ENCODE measurements around the gene C6orf89. TPM values are rescaled to one million over a fixed set of nuclear protein-coding genes. Genes with fewer than 3 reads are reported as not detected.
A peak's percentile ranks its signal among the peaks of the same experiment; 100 is the strongest.

The C6orf89 gene
- total and polyA plus RNA-seq, 4 donors: 22.9 to 59.5 (median 39.4) TPM

- Histone ChIP-seq H3K27ac (ENCODE audit: low read depth in 1 of 2, low read length in 1 of 2) (peak overlapping the region in 1 of 2 donors; percentile 39), H3K9ac (ENCODE audit: insufficient read depth in 1 of 2, low read length in 2 of 2) (no peak overlapping the region)
- no peak for DNase-seq
These were observed 86.3 kb downstream of the C6orf89 start for GRCh38 chr6:36971921-36972673.

GRCh38 chr6:36973190-36973589 is 87.4 kb downstream of the C6orf89 start:
- no peak overlapping the region for H3K27ac ChIP-seq (ENCODE audit: low read depth in 1 of 2, low read length in 1 of 2)
- no peaks in the 10 kb centered on the region for H3K4me1 ChIP-seq (ENCODE audit: control insufficient read depth in 5 of 5, insufficient read depth in 5 of 5, low read length in 5 of 5)
- H3K4me3 ChIP-seq: no peak overlapping the region
- H3K9ac ChIP-seq (ENCODE audit: insufficient read depth in 1 of 2, low read length in 2 of 2): no peak overlapping the region
- WGBS, 2 donors: 87 to 93% methylated on average over 1 of the region's 1 CpG
- peaks cover 0 to 2% (median 0%) of the 10 kb centered on the region in 4 donors for H3K9me3 ChIP-seq (ENCODE audit: control insufficient read depth in 4 of 4, insufficient read depth in 3 of 4, low read length in 3 of 4)
- no peak for ATAC-seq (ENCODE audit: insufficient read depth, low FRiP score)
- H3K27me3 ChIP-seq (ENCODE audit: control insufficient read depth in 3 of 3, insufficient read depth in 3 of 3, low read length in 2 of 3): no peaks in the 10 kb centered on the region
- H3K36me3 ChIP-seq (ENCODE audit: control insufficient read depth in 4 of 4, insufficient read depth in 4 of 4, low read length in 4 of 4): peaks cover 35 to 91% (median 68%) of the 10 kb centered on the region in 4 donors
- DNase-seq: no peak
- TF ChIP-seq CTCF (IDR thresholded peaks at IDR 0.05; ENCODE audit: control extremely low read depth, extremely low read depth): no peak

More at GRCh38 chr6:36971921-36972673, 86.3 kb downstream of the C6orf89 start:
- no peak for ATAC-seq (ENCODE audit: insufficient read depth, low FRiP score)
- Histone ChIP-seq H3K4me3 (no peak overlapping the region), H3K4me1 (ENCODE audit: control insufficient read depth in 5 of 5, insufficient read depth in 5 of 5, low read length in 5 of 5) (no peaks in the 10 kb centered on the region), H3K9me3 (ENCODE audit: control insufficient read depth in 4 of 4, insufficient read depth in 3 of 4, low read length in 3 of 4) (peaks cover 0 to 2% (median 0%) of the 10 kb centered on the region in 4 donors), H3K36me3 (ENCODE audit: control insufficient read depth in 4 of 4, insufficient read depth in 4 of 4, low read length in 4 of 4) (peaks cover 36 to 87% (median 62%) of the 10 kb centered on the region in 4 donors), H3K27me3 (ENCODE audit: control insufficient read depth in 3 of 3, insufficient read depth in 3 of 3, low read length in 2 of 3) (no peaks in the 10 kb centered on the region)
- 81 to 85% methylated on average over 14 of the region's 14 CpGs for WGBS, 2 donors
- TF ChIP-seq CTCF (IDR thresholded peaks at IDR 0.05; ENCODE audit: control extremely low read depth, extremely low read depth): no peak

- DNase-seq (no peak), ATAC-seq (ENCODE audit: insufficient read depth, low FRiP score) (no peak)
- TF ChIP-seq CTCF (IDR thresholded peaks at IDR 0.05; ENCODE audit: control extremely low read depth, extremely low read depth): no peak
- Histone ChIP-seq H3K36me3 (ENCODE audit: control insufficient read depth in 4 of 4, insufficient read depth in 4 of 4, low read length in 4 of 4) (peaks cover 36 to 87% (median 67%) of the 10 kb centered on the region in 4 donors), H3K9me3 (ENCODE audit: control insufficient read depth in 4 of 4, insufficient read depth in 3 of 4, low read length in 3 of 4) (peaks cover 0 to 2% (median 0%) of the 10 kb centered on the region in 4 donors), H3K27me3 (ENCODE audit: control insufficient read depth in 3 of 3, insufficient read depth in 3 of 3, low read length in 2 of 3) (no peaks in the 10 kb centered on the region), H3K4me3 (no peak overlapping the region), H3K9ac (ENCODE audit: insufficient read depth in 1 of 2, low read length in 2 of 2) (no peak overlapping the region), H3K27ac (ENCODE audit: low read depth in 1 of 2, low read length in 1 of 2) (no peak overlapping the region), H3K4me1 (ENCODE audit: control insufficient read depth in 5 of 5, insufficient read depth in 5 of 5, low read length in 5 of 5) (peaks cover 0 to under 1% (median 0%) of the 10 kb centered on the region in 5 donors)
- WGBS, 2 donors: 89 to 95% methylated on average over 4 of the region's 4 CpGs
These were observed 87.9 kb downstream of the C6orf89 start for GRCh38 chr6:36973647-36974046.
